Measurements from ENCODE around the gene DCXR. TPM values are rescaled to one million over a fixed set of nuclear protein-coding genes. Genes with fewer than 3 reads are reported as not detected.

DCXR gene
- total and polyA plus RNA-seq, 2 of the 13 experiments (the other 11 are each of a cell fraction or from before 2014, with no cell fraction given) = 287 to 311 TPM

DNA sequence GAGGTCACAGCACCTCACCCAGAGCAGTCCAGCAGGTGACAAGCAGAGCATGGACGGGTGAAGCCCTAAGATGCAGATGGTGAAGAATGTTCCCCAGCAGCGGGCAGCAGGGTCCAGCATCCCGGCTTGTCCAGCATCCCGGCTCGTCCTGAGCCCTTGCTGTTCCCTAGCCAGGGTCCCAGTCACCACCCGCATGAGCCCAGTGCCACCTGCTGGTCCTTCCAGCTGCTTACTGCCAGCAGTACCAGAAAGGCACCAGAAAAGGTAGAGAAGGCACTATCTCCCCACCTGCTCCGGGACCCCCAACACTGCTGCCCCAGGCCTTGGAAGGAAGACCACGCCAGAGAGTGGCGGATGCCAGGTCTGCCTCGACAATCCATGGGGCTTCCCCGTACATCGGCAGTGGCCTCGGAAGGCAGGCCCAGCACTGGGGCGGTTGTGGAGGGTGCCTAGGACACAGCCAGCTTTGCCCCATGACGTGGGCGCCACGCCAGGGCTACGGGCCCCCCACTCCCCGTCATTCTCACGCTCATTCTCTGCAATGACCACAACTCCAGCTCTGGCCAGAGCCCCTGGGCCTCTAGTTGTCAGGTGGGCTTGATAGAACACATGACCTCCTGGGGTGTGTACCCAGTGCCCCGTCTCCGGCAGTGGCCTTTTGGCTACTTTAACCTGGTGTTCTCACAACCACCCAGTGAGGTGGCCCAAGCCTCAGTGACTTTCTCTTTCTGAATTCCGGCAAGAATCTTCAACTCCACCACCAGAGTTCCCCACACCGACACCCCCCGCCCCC lies 16.2 kb downstream of the DCXR start (continued):
- no peak for TF ChIP-seq ZNF124 (CRISPR knock-in tag; IDR thresholded peaks at IDR 0.05)
- TF ChIP-seq, protein P1, sequence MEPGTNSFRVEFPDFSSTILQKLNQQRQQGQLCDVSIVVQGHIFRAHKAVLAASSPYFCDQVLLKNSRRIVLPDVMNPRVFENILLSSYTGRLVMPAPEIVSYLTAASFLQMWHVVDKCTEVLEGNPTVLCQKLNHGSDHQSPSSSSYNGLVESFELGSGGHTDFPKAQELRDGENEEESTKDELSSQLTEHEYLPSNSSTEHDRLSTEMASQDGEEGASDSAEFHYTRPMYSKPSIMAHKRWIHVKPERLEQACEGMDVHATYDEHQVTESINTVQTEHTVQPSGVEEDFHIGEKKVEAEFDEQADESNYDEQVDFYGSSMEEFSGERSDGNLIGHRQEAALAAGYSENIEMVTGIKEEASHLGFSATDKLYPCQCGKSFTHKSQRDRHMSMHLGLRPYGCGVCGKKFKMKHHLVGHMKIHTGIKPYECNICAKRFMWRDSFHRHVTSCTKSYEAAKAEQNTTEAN (CRISPR knock-in tag; conservative IDR thresholded peaks at IDR 0.05) = 0 out of 2 replicates have a peak, but pooled peaks have one; percentile 20
- TF ChIP-seq REPIN1 (CRISPR knock-in tag; IDR thresholded peaks at IDR 0.05; ENCODE audit: borderline replicate concordance, low read depth) = peak; percentile 87
- TF ChIP-seq MAX (IDR thresholded peaks at IDR 0.05) = peak; percentile 54
- 0 out of 2 replicates have a peak, but pooled peaks have one; percentile 5 for TF ChIP-seq MTF1 (CRISPR knock-in tag; IDR thresholded peaks at IDR 0.05)
- TF ChIP-seq, protein P2, sequence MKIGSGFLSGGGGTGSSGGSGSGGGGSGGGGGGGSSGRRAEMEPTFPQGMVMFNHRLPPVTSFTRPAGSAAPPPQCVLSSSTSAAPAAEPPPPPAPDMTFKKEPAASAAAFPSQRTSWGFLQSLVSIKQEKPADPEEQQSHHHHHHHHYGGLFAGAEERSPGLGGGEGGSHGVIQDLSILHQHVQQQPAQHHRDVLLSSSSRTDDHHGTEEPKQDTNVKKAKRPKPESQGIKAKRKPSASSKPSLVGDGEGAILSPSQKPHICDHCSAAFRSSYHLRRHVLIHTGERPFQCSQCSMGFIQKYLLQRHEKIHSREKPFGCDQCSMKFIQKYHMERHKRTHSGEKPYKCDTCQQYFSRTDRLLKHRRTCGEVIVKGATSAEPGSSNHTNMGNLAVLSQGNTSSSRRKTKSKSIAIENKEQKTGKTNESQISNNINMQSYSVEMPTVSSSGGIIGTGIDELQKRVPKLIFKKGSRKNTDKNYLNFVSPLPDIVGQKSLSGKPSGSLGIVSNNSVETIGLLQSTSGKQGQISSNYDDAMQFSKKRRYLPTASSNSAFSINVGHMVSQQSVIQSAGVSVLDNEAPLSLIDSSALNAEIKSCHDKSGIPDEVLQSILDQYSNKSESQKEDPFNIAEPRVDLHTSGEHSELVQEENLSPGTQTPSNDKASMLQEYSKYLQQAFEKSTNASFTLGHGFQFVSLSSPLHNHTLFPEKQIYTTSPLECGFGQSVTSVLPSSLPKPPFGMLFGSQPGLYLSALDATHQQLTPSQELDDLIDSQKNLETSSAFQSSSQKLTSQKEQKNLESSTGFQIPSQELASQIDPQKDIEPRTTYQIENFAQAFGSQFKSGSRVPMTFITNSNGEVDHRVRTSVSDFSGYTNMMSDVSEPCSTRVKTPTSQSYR (CRISPR knock-in tag; IDR thresholded peaks at IDR 0.05; ENCODE audit: borderline replicate concordance) = no peak
- TF ChIP-seq NFKB2 (CRISPR knock-in tag; IDR thresholded peaks at IDR 0.05; ENCODE audit: borderline replicate concordance) = peak; percentile 86; the same call in 1 of the 2 replicates
- peak; percentile 37; the same call in 1 of the 2 replicates for TF ChIP-seq ZBTB20 (CRISPR knock-in tag; IDR thresholded peaks at IDR 0.05; ENCODE audit: borderline replicate concordance, low read depth)
- TF ChIP-seq SNAPC2 (CRISPR knock-in tag; IDR thresholded peaks at IDR 0.05) = 0 out of 2 replicates have a peak, but pooled peaks have one; percentile 56
- peak; percentile 99 for TF ChIP-seq STAG1 (CRISPR knock-in tag; IDR thresholded peaks at IDR 0.05)
- TF ChIP-seq KDM1A (CRISPR knock-in tag; IDR thresholded peaks at IDR 0.05) = 0 out of 2 replicates have a peak, but pooled peaks have one; percentile 40
- no peak for TF ChIP-seq ZNF720 (CRISPR knock-in tag; IDR thresholded peaks at IDR 0.05)
- TF ChIP-seq, protein P3, sequence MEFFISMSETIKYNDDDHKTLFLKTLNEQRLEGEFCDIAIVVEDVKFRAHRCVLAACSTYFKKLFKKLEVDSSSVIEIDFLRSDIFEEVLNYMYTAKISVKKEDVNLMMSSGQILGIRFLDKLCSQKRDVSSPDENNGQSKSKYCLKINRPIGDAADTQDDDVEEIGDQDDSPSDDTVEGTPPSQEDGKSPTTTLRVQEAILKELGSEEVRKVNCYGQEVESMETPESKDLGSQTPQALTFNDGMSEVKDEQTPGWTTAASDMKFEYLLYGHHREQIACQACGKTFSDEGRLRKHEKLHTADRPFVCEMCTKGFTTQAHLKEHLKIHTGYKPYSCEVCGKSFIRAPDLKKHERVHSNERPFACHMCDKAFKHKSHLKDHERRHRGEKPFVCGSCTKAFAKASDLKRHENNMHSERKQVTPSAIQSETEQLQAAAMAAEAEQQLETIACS (CRISPR knock-in tag; IDR thresholded peaks at IDR 0.05) = peak; percentile 65; the same call in 1 of the 2 replicates
- peak; percentile 83; the same call in 1 of the 2 replicates for TF ChIP-seq RELA (CRISPR knock-in tag; IDR thresholded peaks at IDR 0.05)
- TF ChIP-seq TGIF2 (CRISPR knock-in tag; IDR thresholded peaks at IDR 0.05) = peak; percentile 35
- 0 out of 2 replicates have a peak, but pooled peaks have one; percentile 35 for TF ChIP-seq ZNF513 (CRISPR knock-in tag; conservative IDR thresholded peaks at IDR 0.05)
- TF ChIP-seq ZMYM2 (CRISPR knock-in tag; IDR thresholded peaks at IDR 0.05) = peak; percentile 75; the same call in 1 of the 2 replicates
- TF ChIP-seq RBM39 (IDR thresholded peaks at IDR 0.05; ENCODE audit: low read depth, low read length, poor library complexity, severe bottlenecking) = peak; percentile 42
- TF ChIP-seq ZNF891 (CRISPR knock-in tag; IDR thresholded peaks at IDR 0.05) = 0 out of 2 replicates have a peak, but pooled peaks have one; percentile 46
- peak; percentile 86 for TF ChIP-seq SAP130 (CRISPR knock-in tag; IDR thresholded peaks at IDR 0.05; ENCODE audit: low read depth)
- TF ChIP-seq EZH2 (conservative IDR thresholded peaks at IDR 0.05; ENCODE audit: low read depth, low read length) = no peak
- peak; percentile 62; the same call in 1 of the 2 replicates for TF ChIP-seq ZNF552 (CRISPR knock-in tag; IDR thresholded peaks at IDR 0.05; ENCODE audit: borderline replicate concordance)
- TF ChIP-seq HOXD1 (CRISPR knock-in tag; IDR thresholded peaks at IDR 0.05) = peak; percentile 42; the same call in 1 of the 2 replicates
